ENCODE measurements around the gene TIMM13.
"Not testable (repeated sequence)": the region's sequence is repeated elsewhere in the genome, so short reads cannot be mapped to it uniquely, and the experiment has no call there.

Gene TIMM13

GRCh38 chr19:2415281-2415972 lies 12.0 kb downstream of the TIMM13 start:
- no peak for DNase-seq (ENCODE audit: low read depth in 3 of 3)

- no peak for DNase-seq (ENCODE audit: low read depth in 3 of 3)
Measured at GRCh38 chr19:2413629-2414028, 13.8 kb downstream of the TIMM13 start.

- no peak for DNase-seq (ENCODE audit: low read depth in 3 of 3)
Measured at GRCh38 chr19:2413159-2413558, 14.2 kb downstream of the TIMM13 start.

GRCh38 chr19:2412449-2412848 lies 14.9 kb downstream of the TIMM13 start:
- no peak for DNase-seq (ENCODE audit: low read depth in 3 of 3)

- no peak for DNase-seq (ENCODE audit: low read depth in 3 of 3)
Measured at GRCh38 chr19:2411709-2412108, 15.7 kb downstream of the TIMM13 start.

- DNase-seq (ENCODE audit: low read depth in 3 of 3) = no peak
Measured at GRCh38 chr19:2410023-2410422, 17.4 kb downstream of the TIMM13 start.

- no peak for DNase-seq (ENCODE audit: low read depth in 3 of 3)
Measured at GRCh38 chr19:2409352-2409912, 18.0 kb downstream of the TIMM13 start.

GRCh38 chr19:2408247-2408646 lies 19.1 kb downstream of the TIMM13 start:
- DNase-seq (ENCODE audit: low read depth in 3 of 3) = no peak

- DNase-seq (ENCODE audit: low read depth in 3 of 3) = no peak
Measured at GRCh38 chr19:2399582-2399981, 27.8 kb downstream of the TIMM13 start.

GRCh38 chr19:2398735-2399305 lies 28.6 kb downstream of the TIMM13 start:
- DNase-seq (ENCODE audit: low read depth in 3 of 3) = no peak

- DNase-seq (ENCODE audit: low read depth in 3 of 3) = not testable (repeated sequence)
Measured at GRCh38 chr19:2397173-2397572, 30.2 kb downstream of the TIMM13 start.

- not testable (repeated sequence) for DNase-seq (ENCODE audit: low read depth in 3 of 3)
Measured at GRCh38 chr19:2395293-2395829, 32.0 kb downstream of the TIMM13 start.

- DNase-seq (ENCODE audit: low read depth in 3 of 3) = no peak
Measured at GRCh38 chr19:2394442-2395292, 32.7 kb downstream of the TIMM13 start.

GRCh38 chr19:2394054-2394441 lies 33.3 kb downstream of the TIMM13 start:
- no peak for DNase-seq (ENCODE audit: low read depth in 3 of 3)

- not testable (repeated sequence) for DNase-seq (ENCODE audit: low read depth in 3 of 3)
Measured at GRCh38 chr19:2392899-2393298, 34.5 kb downstream of the TIMM13 start.

- DNase-seq (ENCODE audit: low read depth in 3 of 3) = no peak
Measured at GRCh38 chr19:2392366-2392765, 35.0 kb downstream of the TIMM13 start.

GRCh38 chr19:2391118-2391725 lies 36.2 kb downstream of the TIMM13 start:
- peak in 2 of 3 experiments; percentile 9 to 19 for DNase-seq (ENCODE audit: low read depth in 3 of 3)

- DNase-seq (ENCODE audit: low read depth in 3 of 3) = no peak
Measured at GRCh38 chr19:2389594-2389993, 37.8 kb downstream of the TIMM13 start.

GRCh38 chr19:2387367-2388288 lies 39.8 kb downstream of the TIMM13 start:
- no peak for DNase-seq (ENCODE audit: low read depth in 3 of 3)

- no peak for DNase-seq (ENCODE audit: low read depth in 3 of 3)
Measured at GRCh38 chr19:2385053-2385721, 42.2 kb downstream of the TIMM13 start.

Data from stimulated activated CD4-positive, alpha-beta T cell treated with anti-CD3 and anti-CD28 coated beads, TNF-alpha, amount 100 ng/mL, for 24 hours (primary cell).